ENCODE measurements around the gene APOL2. TPM values are rescaled to one million over a fixed set of nuclear protein-coding genes. Genes with fewer than 3 reads are reported as not detected.
"Not testable (repeated sequence)": the region's sequence is repeated elsewhere in the genome, so short reads cannot be mapped to it uniquely, and the experiment has no call there.

The APOL2 gene
- total RNA-seq, 2 experiments from 2014 or later = 82.3 to 83.0 TPM

DNA sequence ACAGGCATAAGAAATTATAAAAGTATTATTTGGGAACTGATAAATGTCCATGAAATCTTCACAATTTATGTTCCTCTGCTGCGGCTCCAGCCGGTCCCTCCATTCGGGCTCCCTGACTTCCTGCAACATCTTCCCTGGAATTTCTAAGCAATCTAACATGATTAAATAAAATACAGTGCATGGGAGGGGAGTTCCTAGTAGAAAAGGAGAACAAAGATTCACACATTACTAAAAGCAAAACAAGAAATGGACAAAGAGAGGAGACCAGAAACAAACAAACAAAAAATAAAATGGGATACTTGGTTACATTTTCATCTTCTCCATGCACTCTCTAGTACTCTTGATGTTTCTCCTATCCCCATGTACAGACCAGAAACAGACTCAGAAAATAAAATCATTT is 29.1 kb downstream of the APOL2 start:
- H3K4me3 Mint-ChIP-seq = no peak overlapping the region
- peaks cover 53% of the 10 kb centered on the region for H3K27me3 Mint-ChIP-seq
- H3K27ac Mint-ChIP-seq = no peak overlapping the region
- peaks cover 10% of the 10 kb centered on the region for H3K9me3 Mint-ChIP-seq
- POLR2A ChIA-PET = no interaction called here
- peaks cover 19% of the 10 kb centered on the region for H3K4me1 Mint-ChIP-seq
- CTCF ChIA-PET = interaction anchor here (1.4 to 2.0 kb wide), 3 partner anchors 14 to 30 kb away, joined by 4 to 5 read pairs (median 5); partner anchors contain the start of gene APOL2
- no peak for DNase-seq
- peaks cover 6% of the 10 kb centered on the region for H3K36me3 Mint-ChIP-seq (ENCODE audit: low read depth)

DNA sequence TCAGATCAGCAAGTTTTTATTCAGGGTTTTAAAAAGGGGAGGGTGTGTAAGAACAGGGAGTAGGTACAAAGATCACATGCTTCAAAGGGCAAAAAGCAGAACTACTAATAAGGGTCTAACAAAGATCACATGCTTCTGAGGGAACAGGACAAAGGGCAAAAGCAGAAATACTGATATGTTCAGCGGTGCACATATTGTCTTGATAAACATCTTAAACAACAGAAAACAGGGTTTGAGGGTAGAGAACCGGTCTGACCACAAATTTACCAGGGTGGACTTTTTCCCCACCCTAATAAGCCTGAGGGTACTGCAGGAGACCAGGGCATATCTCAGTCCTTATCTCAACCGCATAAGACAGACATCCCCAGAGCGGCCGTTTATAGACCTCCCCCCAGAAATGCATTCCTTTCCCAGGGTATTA is 29.8 kb downstream of the APOL2 start:
- DNase-seq; H3K4me3 Mint-ChIP-seq; H3K27ac Mint-ChIP-seq; POLR2A ChIA-PET; H3K36me3 Mint-ChIP-seq (ENCODE audit: low read depth): not testable (repeated sequence)
- CTCF ChIA-PET = interaction anchor here (1.6 kb wide), 1 partner anchor 13 kb away, joined by 5 read pairs; no protein-coding TSS in a partner anchor
- H3K27me3 Mint-ChIP-seq = peaks cover 48% of the 10 kb centered on the region
- H3K9me3 Mint-ChIP-seq = peaks cover 10% of the 10 kb centered on the region
- H3K4me1 Mint-ChIP-seq = peaks cover 24% of the 10 kb centered on the region

DNA sequence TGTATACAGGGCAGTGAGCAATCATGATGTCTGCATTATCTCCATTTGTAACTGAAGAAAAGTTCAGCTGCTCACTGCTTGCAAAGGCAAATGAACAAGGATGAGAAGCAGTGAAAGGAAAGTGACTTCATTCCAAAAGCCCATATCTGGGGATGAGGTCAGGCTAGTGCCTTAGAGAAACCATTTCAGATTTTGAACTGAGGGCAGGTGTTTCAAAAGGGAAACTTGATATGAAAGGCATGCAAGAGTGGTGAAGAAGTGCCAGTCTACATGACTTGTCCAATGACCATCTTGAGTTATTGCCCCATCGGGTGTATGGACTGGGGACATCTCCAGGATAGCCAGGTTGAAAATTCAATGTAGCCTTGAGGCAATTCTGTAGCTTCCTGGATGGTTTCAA is 30.4 kb downstream of the APOL2 start:
- DNase-seq = no peak
- peaks cover 6% of the 10 kb centered on the region for H3K36me3 Mint-ChIP-seq (ENCODE audit: low read depth)
- CTCF ChIA-PET = interaction anchor here (0.9 kb wide), 1 partner anchor 12 kb away, joined by 3 read pairs; no protein-coding TSS in a partner anchor
- peaks cover 10% of the 10 kb centered on the region for H3K9me3 Mint-ChIP-seq
- peaks cover 43% of the 10 kb centered on the region for H3K27me3 Mint-ChIP-seq
- H3K27ac Mint-ChIP-seq = no peak overlapping the region
- H3K4me1 Mint-ChIP-seq = peaks cover 25% of the 10 kb centered on the region
- POLR2A ChIA-PET = interaction anchor here (1.0 to 1.4 kb wide), 2 partner anchors 8 to 11 kb away, joined by 4 to 6 read pairs; no protein-coding TSS in a partner anchor
- no peak overlapping the region for H3K4me3 Mint-ChIP-seq

DNA sequence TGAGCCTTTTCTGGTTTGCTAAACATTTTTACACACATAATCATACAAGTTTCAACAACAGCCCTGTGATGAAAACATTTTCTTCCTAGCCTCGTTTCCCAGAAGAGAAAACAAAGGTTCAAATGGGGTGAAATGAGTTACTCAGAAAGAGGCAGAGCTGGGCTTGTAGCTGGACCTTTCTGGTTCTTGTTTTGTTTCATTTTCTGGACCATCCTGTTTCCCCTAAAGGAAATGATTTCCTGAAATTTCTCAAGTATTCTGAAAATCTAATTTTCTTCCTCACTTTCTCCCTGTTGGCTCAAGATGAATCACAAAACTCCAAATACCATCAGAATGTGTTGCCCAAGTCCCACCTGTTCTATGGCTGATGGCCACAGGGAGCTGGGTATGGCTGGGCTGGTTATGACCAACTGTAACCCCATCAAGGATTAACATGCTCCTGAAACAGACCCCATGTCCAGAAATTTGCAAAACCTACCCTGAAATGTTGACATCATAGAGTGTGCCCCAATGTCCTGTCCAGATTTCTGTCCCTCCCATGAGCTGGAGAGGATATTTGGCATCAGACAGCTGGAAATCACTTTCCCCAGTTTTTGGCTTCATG is 31.1 kb downstream of the APOL2 start:
- no peak overlapping the region for H3K27ac Mint-ChIP-seq
- ChIA-PET POLR2A (interaction anchor here (1.0 to 1.4 kb wide), 2 partner anchors 9 to 10 kb away, joined by 4 to 6 read pairs; no protein-coding TSS in a partner anchor), CTCF (interaction anchor here (0.5 to 0.9 kb wide), 2 partner anchors 13 to 79 kb away, joined by 3 read pairs; no protein-coding TSS in a partner anchor)
- DNase-seq = no peak
- no peak overlapping the region for H3K4me3 Mint-ChIP-seq
- peaks cover 38% of the 10 kb centered on the region for H3K27me3 Mint-ChIP-seq
- H3K4me1 Mint-ChIP-seq = peaks cover 25% of the 10 kb centered on the region
- peaks cover 6% of the 10 kb centered on the region for H3K36me3 Mint-ChIP-seq (ENCODE audit: low read depth)
- H3K9me3 Mint-ChIP-seq = peaks cover 10% of the 10 kb centered on the region

DNA sequence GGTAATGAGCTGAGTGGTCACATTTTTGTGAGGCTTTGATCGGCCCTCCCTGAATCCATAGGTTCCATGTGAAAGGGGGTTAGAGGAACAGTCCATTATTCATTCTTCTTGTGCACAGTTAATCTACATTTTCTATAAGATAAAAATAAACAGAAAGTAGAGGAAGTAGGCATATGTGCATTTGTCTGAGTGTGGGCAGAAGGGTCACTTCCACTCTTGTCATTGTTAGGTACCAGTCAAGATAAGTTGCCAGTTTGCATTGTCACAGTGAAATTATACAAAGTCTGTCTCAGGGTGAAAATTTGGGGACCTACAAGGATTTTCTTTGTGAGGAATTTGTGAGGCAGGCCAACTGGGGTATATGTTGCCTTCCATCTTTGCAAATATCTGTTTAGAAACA is 33.1 kb downstream of the APOL2 start:
- DNase-seq = no peak
- Mint-ChIP-seq H3K27me3 (peaks cover 21% of the 10 kb centered on the region), H3K4me3 (no peak overlapping the region), H3K27ac (no peak overlapping the region), H3K36me3 (ENCODE audit: low read depth) (peaks cover 6% of the 10 kb centered on the region), H3K4me1 (peaks cover 40% of the 10 kb centered on the region), H3K9me3 (peaks cover 10% of the 10 kb centered on the region)
- ChIA-PET POLR2A (no interaction called here), CTCF (interaction anchor here (1.8 kb wide), 1 partner anchor 33 kb away, joined by 4 read pairs; the partner anchor contains the start of gene APOL2)

DNA sequence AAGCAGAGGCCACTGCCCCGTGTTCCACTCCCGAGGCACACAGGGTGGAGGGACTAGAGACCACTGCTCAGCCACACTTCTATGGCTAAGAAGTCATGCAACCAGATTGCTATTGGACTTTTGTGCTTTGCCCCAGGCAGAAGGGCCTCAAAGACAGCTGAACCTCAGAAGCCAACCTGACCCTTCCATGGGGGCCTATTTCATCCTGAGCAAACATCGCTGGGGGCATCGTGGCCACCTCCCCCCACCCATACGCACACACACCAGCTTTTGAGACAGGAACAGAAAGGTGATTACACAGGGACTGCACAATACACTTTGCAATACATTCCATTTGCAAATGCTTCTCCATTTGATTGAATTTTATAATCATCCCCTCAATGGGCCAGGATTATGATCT is 33.8 kb downstream of the APOL2 start:
- Mint-ChIP-seq H3K4me1 (peaks cover 39% of the 10 kb centered on the region), H3K27me3 (peaks cover 15% of the 10 kb centered on the region), H3K9me3 (peaks cover 10% of the 10 kb centered on the region)
- POLR2A ChIA-PET; H3K4me3 Mint-ChIP-seq; H3K27ac Mint-ChIP-seq; H3K36me3 Mint-ChIP-seq (ENCODE audit: low read depth); DNase-seq: not testable (repeated sequence)
- CTCF ChIA-PET = interaction anchor here (0.7 kb wide), 1 partner anchor 11 kb away, joined by 3 read pairs; no protein-coding TSS in a partner anchor

DNA sequence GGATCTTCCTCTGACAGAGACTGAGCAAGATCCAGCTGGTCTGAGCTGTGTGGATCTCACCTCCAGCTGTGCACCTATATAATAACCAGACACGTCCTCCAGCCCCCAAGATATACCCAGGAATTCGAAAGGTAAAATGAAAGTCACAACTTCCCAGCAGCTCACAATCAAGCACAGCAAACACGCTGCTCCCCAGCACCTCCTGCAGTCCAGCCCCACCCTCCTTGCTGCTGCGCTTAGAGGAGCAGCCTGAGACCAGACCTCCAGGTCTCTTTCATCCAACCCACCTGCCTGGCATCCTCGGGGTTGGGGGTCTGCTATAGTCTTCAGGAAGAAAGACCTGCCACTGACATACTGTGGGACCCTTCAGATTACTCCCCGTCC is 34.7 kb downstream of the APOL2 start:
- ChIA-PET CTCF (interaction anchor here (0.5 to 1.0 kb wide), 3 partner anchors 9 to 72 kb away, joined by 3 to 5 read pairs (median 4); no protein-coding TSS in a partner anchor), POLR2A (interaction anchor here (0.7 kb wide), 1 partner anchor 45 kb away, joined by 3 read pairs; the partner anchor contains the start of gene APOL3)
- Mint-ChIP-seq H3K4me1 (peaks cover 42% of the 10 kb centered on the region), H3K27ac (no peak overlapping the region), H3K27me3 (peaks cover 9% of the 10 kb centered on the region), H3K4me3 (no peak overlapping the region), H3K9me3 (peaks cover 8% of the 10 kb centered on the region), H3K36me3 (ENCODE audit: low read depth) (peaks cover 4% of the 10 kb centered on the region)
- DNase-seq = no peak

DNA sequence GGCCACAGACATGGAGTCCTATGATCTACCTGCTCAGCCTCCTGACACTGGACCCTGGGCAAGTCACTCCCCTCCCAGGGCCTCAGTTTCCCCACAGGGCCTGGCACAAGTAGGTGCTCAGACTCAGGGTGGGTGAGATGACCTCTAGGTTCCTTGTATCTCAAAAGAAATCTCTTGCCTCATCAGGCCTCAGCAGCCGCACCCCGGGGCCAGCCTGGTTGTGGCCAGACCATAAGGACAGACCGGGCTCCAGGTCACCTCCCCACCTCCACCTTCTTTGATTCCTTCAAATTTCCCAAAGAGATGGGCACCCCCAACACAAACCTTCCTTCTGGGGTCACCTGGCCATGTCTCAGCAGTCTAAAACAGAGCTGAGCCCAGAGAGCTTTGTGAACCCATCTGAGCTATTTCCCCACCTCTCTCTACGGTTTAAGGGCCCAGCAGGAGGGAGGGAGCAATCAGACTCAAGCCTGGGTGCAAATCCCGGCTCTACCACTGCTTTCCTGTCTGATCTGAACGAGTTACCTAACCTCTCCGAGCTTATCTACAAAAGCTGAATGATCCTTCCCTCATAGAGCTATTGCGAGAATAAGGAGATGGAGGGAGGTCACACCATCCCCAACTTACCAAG is 35.2 kb downstream of the APOL2 start:
- H3K36me3 Mint-ChIP-seq (ENCODE audit: low read depth) = peaks cover 3% of the 10 kb centered on the region
- CTCF ChIA-PET = interaction anchor here (0.5 to 1.0 kb wide), 3 partner anchors 8 to 73 kb away, joined by 3 to 5 read pairs (median 4); no protein-coding TSS in a partner anchor
- POLR2A ChIA-PET = interaction anchor here (0.6 to 0.7 kb wide), 2 partner anchors 44 to 277 kb away, joined by 3 read pairs; partner anchors contain the start of genes APOL3 and TXN2
- peaks cover 3% of the 10 kb centered on the region for H3K9me3 Mint-ChIP-seq
- peaks cover 5% of the 10 kb centered on the region for H3K27me3 Mint-ChIP-seq
- peaks cover 45% of the 10 kb centered on the region for H3K4me1 Mint-ChIP-seq
- H3K4me3 Mint-ChIP-seq = no peak overlapping the region
- DNase-seq = no peak
- H3K27ac Mint-ChIP-seq = no peak overlapping the region

DNA sequence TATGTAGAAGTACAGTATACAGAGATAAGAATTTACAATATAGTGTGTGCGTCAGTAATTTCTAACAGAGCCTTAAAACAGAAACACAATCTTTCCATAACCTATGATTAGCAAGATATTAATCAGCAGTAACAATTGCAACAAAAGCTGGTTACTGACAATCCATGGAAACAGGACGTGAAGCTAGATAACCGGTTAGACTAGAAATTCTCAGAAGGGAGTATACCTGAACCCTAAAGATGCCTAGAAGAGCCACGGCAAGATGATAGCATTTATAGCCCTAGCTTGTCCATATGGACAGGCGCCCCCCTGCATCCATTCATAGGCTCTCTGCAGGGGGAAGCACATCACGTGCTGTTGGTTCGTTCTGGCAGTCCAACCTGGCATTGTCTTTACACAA is 35.9 kb downstream of the APOL2 start:
- CTCF ChIA-PET = interaction anchor here (0.9 to 1.7 kb wide), 2 partner anchors 17 to 36 kb away, joined by 3 to 6 read pairs; partner anchors contain the start of gene APOL2
- H3K4me1 Mint-ChIP-seq = peaks cover 50% of the 10 kb centered on the region
- H3K4me3 Mint-ChIP-seq; H3K27me3 Mint-ChIP-seq; H3K36me3 Mint-ChIP-seq (ENCODE audit: low read depth); H3K27ac Mint-ChIP-seq; H3K9me3 Mint-ChIP-seq; POLR2A ChIA-PET; DNase-seq: not testable (repeated sequence)

DNA sequence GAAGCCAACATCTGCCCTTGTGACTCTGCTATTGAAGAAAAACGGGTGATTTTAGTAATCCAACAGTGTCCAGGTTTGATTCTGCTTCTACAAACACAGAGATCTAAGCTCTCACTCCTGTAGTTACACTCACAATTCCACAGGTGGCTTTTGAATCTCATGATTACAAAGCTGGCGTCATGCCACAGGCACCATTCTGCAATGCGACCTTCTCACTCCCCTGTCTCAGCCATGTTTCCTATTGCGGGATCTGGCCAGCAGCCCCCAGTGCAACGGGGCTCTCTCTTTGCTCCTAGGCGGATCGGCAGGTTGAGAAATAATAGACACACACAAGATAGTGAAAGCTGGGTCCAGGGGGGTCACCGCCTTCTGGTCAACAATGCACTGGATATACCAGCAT is 36.4 kb downstream of the APOL2 start:
- peaks cover 51% of the 10 kb centered on the region for H3K4me1 Mint-ChIP-seq
- H3K4me3 Mint-ChIP-seq; H3K27me3 Mint-ChIP-seq; H3K9me3 Mint-ChIP-seq; H3K27ac Mint-ChIP-seq; DNase-seq; H3K36me3 Mint-ChIP-seq (ENCODE audit: low read depth): not testable (repeated sequence)
- CTCF ChIA-PET = interaction anchor here (0.9 to 1.7 kb wide), 4 partner anchors 14 to 137 kb away, joined by 3 to 6 read pairs (median 4); partner anchors contain the start of gene APOL2
- POLR2A ChIA-PET = interaction anchor here (1.6 kb wide), 1 partner anchor 8 kb away, joined by 5 read pairs; no protein-coding TSS in a partner anchor

DNA sequence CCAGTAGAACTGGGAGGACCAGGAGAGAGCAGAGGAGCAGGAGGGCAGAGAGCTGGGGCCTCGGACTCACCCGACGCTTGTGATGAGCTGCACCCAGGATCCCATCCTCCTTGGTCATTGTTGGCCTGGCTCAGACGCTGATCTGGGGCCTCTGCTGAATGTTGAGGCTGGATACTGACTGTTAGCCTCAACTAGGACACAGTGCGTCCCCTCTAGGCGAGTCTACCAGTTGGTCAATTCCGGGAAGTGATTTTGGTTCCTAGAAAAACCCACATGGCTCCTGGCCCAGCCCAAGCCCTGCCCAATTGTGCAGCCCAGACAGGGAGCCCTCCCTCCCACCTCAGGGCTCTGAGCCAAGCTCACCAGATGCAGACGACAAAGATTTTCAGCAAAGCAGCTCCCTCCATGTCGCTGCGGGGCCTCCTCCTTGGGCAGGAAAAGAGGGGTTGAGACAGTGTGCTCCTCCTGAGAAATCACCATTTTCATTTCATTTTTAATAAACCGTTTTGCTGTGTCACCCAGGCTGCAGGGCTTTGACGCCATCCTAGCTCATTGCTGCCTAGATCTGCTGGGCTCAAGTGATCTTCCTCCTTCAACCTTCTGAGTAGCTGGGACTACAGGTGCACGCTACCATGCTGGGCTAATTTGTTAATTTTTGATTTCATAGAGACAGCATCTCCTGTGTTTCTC is 37.6 kb downstream of the APOL2 start, which contains the start of gene APOL4:
APOL4 (minus strand) TSS at position 180 of the 690 bp plus-strand sequence; CDS start at position 105, 75 bp downstream.
- H3K27me3 Mint-ChIP-seq = no peaks in the 10 kb centered on the region
- POLR2A ChIA-PET = interaction anchor here (1.2 to 1.6 kb wide), 2 partner anchors 10 to 84 kb away, joined by 4 to 5 read pairs; no protein-coding TSS in a partner anchor
- no peaks in the 10 kb centered on the region for H3K9me3 Mint-ChIP-seq
- H3K4me1 Mint-ChIP-seq = peaks cover 61% of the 10 kb centered on the region
- CTCF ChIA-PET = interaction anchor here (1.1 to 1.7 kb wide), 5 partner anchors 15 to 136 kb away, joined by 3 to 6 read pairs (median 4); partner anchors contain the start of gene APOL2
- DNase-seq = peak; percentile 34
- peak within 1 kb of the TSS; percentile 63 for H3K27ac Mint-ChIP-seq
- H3K4me3 Mint-ChIP-seq = peak within 1 kb of the TSS; percentile 60
- peaks cover 6% of the 10 kb centered on the region for H3K36me3 Mint-ChIP-seq (ENCODE audit: low read depth)

DNA sequence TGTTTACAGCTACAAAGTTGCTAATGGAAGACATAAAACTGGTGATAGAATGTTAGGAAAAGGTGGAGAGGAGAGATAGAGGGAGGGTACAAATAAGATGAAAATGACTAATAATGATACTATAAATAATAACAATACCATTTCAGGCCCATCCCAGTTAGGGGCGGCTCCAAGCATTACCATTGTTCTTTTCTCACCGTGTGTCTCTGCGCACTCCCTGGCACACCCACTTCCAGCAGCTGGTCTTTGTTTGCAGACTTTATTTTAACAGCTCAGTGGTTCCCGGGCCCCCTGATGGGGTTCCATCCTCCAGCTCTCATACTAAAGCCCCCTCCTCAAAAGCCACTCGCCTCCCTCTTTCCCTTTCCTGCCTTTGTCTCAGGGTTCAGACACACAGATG is 38.3 kb downstream of the APOL2 start:
- H3K4me1 Mint-ChIP-seq = peaks cover 69% of the 10 kb centered on the region

More for the DNA sequence above, 38.3 kb downstream of the APOL2 start:
- POLR2A ChIA-PET; H3K9me3 Mint-ChIP-seq; H3K27me3 Mint-ChIP-seq; DNase-seq; H3K36me3 Mint-ChIP-seq (ENCODE audit: low read depth): not testable (repeated sequence)
- Mint-ChIP-seq H3K4me3 (peak overlapping the region; percentile 60), H3K27ac (peak overlapping the region; percentile 63)
- CTCF ChIA-PET = interaction anchor here (1.3 to 1.5 kb wide), 2 partner anchors 38 to 56 kb away, joined by 4 read pairs; partner anchors contain the start of gene APOL2
